ENCODE measurements around the gene ITPR1.

The ITPR1 gene

DNA sequence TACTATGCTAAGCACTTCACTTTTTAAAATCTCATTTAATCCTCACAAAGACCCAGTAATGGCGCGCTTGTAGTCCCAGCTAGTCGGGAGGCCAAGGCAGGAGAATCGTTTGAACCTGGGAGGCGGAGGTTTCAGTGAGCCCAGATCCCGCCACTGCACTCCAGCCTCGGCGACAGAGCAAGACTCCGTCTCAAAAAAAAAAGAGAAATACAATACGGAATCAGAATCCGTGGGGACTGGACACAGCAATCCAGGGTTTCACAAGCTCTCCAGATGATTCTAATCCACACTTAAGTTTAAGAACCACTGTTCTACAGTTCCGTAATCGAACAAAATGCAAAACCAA is 25.7 kb upstream of the ITPR1 start:
- in situ Hi-C loops (cut with HindIII; ENCODE audit: low sequenced_read_pairs), result no loop called here
- TF ChIP-seq, protein P1, sequence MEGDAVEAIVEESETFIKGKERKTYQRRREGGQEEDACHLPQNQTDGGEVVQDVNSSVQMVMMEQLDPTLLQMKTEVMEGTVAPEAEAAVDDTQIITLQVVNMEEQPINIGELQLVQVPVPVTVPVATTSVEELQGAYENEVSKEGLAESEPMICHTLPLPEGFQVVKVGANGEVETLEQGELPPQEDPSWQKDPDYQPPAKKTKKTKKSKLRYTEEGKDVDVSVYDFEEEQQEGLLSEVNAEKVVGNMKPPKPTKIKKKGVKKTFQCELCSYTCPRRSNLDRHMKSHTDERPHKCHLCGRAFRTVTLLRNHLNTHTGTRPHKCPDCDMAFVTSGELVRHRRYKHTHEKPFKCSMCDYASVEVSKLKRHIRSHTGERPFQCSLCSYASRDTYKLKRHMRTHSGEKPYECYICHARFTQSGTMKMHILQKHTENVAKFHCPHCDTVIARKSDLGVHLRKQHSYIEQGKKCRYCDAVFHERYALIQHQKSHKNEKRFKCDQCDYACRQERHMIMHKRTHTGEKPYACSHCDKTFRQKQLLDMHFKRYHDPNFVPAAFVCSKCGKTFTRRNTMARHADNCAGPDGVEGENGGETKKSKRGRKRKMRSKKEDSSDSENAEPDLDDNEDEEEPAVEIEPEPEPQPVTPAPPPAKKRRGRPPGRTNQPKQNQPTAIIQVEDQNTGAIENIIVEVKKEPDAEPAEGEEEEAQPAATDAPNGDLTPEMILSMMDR (IDR thresholded peaks at IDR 0.05; ENCODE audit: low read depth, low read length), result no peak
- no peak for DNase-seq (ENCODE audit: low read depth, low spot score)
- peak overlapping the region; percentile 85 for H3K4me3 ChIP-seq (ENCODE audit: low read depth, low read length)

DNA sequence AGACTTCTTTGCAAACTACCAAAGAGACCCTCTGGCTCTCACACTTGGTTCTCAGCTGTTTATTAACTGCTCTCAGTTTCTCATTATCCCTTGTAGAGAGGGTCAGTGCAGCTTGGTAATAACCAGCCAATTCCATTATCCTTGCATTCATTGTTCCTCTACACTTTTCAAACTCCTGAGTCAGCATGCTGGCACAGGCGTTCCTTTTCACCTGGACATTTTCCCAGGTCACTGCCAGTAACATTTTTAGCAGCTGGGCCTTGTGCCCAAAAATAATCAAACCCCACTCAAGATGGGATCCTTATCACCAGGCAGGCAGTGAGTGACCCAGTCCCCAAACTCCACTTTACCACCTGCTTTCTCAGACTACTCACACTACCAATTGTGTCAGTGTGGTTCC is 21.2 kb upstream of the ITPR1 start:
- TF ChIP-seq, protein P1 (IDR thresholded peaks at IDR 0.05; ENCODE audit: low read depth, low read length), result no peak
- H3K4me3 ChIP-seq (ENCODE audit: low read depth, low read length), result no peak overlapping the region
- no peak for DNase-seq (ENCODE audit: low read depth, low spot score)
- in situ Hi-C loops (cut with HindIII; ENCODE audit: low sequenced_read_pairs), result no loop called here

GRCh38 chr3:4472312-4472711 is 20.8 kb upstream of the ITPR1 start:
- in situ Hi-C loops (cut with HindIII; ENCODE audit: low sequenced_read_pairs), result no loop called here
- TF ChIP-seq, protein P1 (IDR thresholded peaks at IDR 0.05; ENCODE audit: low read depth, low read length), result no peak
- no peak overlapping the region for H3K4me3 ChIP-seq (ENCODE audit: low read depth, low read length)
- DNase-seq (ENCODE audit: low read depth, low spot score), result no peak

- TF ChIP-seq, protein P1 (IDR thresholded peaks at IDR 0.05; ENCODE audit: low read depth, low read length), result no peak
- in situ Hi-C loops (cut with HindIII; ENCODE audit: low sequenced_read_pairs), result no loop called here
- no peak for DNase-seq (ENCODE audit: low read depth, low spot score)
- H3K4me3 ChIP-seq (ENCODE audit: low read depth, low read length), result no peak overlapping the region
Measured at GRCh38 chr3:4472766-4473165, 20.4 kb upstream of the ITPR1 start.

GRCh38 chr3:4474683-4475490 is 18.3 kb upstream of the ITPR1 start:
- TF ChIP-seq, protein P1 (IDR thresholded peaks at IDR 0.05; ENCODE audit: low read depth, low read length), result no peak
- peak; percentile 90 for DNase-seq (ENCODE audit: low read depth, low spot score)
- H3K4me3 ChIP-seq (ENCODE audit: low read depth, low read length), result no peak overlapping the region
- in situ Hi-C loops (cut with HindIII; ENCODE audit: low sequenced_read_pairs), result no loop called here

GRCh38 chr3:4475804-4476203 is 17.3 kb upstream of the ITPR1 start:
- TF ChIP-seq, protein P1 (IDR thresholded peaks at IDR 0.05; ENCODE audit: low read depth, low read length), result no peak
- DNase-seq (ENCODE audit: low read depth, low spot score), result no peak
- in situ Hi-C loops (cut with HindIII; ENCODE audit: low sequenced_read_pairs), result no loop called here
- no peak overlapping the region for H3K4me3 ChIP-seq (ENCODE audit: low read depth, low read length)
